Measurements from ENCODE around the gene STAT4. TPM values are rescaled to one million over a fixed set of nuclear protein-coding genes. Genes with fewer than 3 reads are reported as not detected.
A peak's percentile ranks its signal among the peaks of the same experiment; 100 is the strongest.

The STAT4 gene
- total RNA-seq, 1 donor from 2014 or later, result 1.0 TPM

DNA sequence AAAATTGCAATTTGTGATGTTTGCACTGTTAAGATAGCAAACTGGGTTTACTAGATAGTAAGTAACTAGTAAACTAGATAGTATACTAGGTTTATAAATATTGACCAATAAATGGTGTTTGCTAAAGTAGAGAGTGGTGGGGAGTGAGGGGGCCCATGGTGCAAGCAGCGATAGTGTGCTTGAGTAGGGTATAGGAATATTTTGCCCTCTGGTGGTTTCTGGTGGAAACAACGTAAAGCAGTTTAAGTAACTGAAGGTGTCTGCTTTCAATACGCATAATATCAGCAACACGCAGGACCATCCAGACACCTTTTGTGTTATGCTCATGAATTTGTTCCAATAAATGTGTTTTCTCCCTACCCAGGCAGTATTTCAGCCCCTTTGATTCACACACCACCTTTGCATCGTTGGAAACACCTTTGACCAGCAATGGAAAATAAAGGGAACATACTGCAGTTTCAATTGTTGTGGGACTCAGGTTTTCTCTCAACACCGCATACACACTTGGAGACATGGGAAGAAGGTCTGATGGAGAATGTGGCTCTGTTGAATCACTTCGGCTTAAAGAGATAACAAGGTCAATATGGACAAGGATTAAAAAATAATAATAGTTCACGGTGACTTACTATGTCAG is 120.2 kb downstream of the STAT4 start:
- peak; percentile 31 for DNase-seq (ENCODE audit: low read depth, low spot score)

DNA sequence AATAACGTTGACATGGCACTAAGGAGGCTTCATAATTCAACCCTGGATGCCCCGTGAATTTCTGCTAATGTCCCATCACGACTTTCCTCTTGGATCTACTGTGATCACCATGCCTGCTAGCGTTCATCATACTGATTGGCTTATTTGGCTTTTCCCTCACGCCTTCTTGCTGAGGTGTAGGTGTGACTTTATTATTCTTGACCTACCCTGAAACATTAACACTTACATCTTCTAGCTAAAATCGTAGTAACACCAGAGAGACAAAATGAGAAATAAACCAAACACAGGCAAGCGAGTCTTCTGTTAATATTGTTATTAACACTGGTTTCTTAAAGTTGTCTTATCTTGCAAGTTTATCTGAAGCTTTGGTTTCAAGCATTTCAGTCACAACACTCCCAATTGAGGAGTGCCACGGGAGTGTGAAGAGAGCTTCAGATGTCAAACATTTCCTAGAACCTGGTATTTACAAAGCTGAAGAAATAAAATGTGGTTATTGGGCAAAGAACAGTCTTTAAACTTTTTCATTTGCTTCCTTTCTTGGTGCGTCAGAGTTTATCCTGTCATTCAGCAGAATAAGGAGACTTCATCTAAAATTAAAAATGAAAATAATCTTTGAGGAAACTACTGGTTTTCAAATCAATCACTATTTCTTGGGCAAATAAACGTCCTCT is 121.4 kb downstream of the STAT4 start:
- Mint-ChIP-seq H3K4me3 (no peak overlapping the region), H3K36me3 (ENCODE audit: low read depth) (no peaks in the 10 kb centered on the region), H3K27me3 (ENCODE audit: low read depth) (no peaks in the 10 kb centered on the region), H3K9me3 (no peaks in the 10 kb centered on the region), H3K27ac (ENCODE audit: unreplicated experiment) (no peak overlapping the region), H3K4me1 (no peaks in the 10 kb centered on the region)
- no peak for TF ChIP-seq CTCF (conservative IDR thresholded peaks at IDR 0.05)
- DNase-seq (ENCODE audit: low read depth, low spot score), result no peak

More for the DNA sequence above, 120.2 kb downstream of the STAT4 start:
- no peak overlapping the region for H3K4me3 Mint-ChIP-seq
- H3K36me3 Mint-ChIP-seq (ENCODE audit: low read depth), result no peaks in the 10 kb centered on the region
- no peaks in the 10 kb centered on the region for H3K27me3 Mint-ChIP-seq (ENCODE audit: low read depth)
- no peak overlapping the region for H3K27ac Mint-ChIP-seq (ENCODE audit: unreplicated experiment)
- H3K9me3 Mint-ChIP-seq, result no peaks in the 10 kb centered on the region
- no peaks in the 10 kb centered on the region for H3K4me1 Mint-ChIP-seq
- peak; percentile 78 for TF ChIP-seq CTCF (conservative IDR thresholded peaks at IDR 0.05)

GRCh38 chr2:191026377-191026776 is 124.4 kb downstream of the STAT4 start:
- DNase-seq (ENCODE audit: low read depth, low spot score), result no peak
- Mint-ChIP-seq H3K36me3 (ENCODE audit: low read depth) (no peaks in the 10 kb centered on the region), H3K4me3 (no peak overlapping the region), H3K9me3 (no peaks in the 10 kb centered on the region), H3K27ac (ENCODE audit: unreplicated experiment) (no peak overlapping the region), H3K4me1 (no peaks in the 10 kb centered on the region), H3K27me3 (ENCODE audit: low read depth) (no peaks in the 10 kb centered on the region)
- TF ChIP-seq CTCF (conservative IDR thresholded peaks at IDR 0.05), result no peak

DNA sequence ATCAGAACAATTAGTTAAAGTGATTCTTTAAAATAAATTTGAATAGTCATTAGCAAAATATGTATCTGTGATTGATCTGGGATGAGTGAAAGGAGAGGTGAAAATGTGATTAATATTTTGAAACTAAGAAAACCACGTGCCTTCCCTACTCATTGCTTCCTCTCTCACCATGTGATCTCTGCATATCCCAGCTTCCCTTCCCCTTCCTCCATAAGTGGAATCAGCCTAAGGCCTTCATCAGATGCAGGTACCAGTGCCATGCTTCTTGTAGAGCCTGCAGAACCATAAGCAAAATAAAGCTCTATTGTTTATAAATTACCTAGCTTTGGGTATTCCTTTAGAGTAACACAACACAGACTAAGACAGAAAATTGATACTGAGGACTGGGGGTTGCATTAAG is 125.7 kb downstream of the STAT4 start:
- TF ChIP-seq CTCF (conservative IDR thresholded peaks at IDR 0.05), result no peak
- H3K4me1 Mint-ChIP-seq, result no peaks in the 10 kb centered on the region
- H3K36me3 Mint-ChIP-seq (ENCODE audit: low read depth), result no peaks in the 10 kb centered on the region
- H3K9me3 Mint-ChIP-seq, result no peaks in the 10 kb centered on the region
- H3K27ac Mint-ChIP-seq (ENCODE audit: unreplicated experiment), result no peak overlapping the region
- no peaks in the 10 kb centered on the region for H3K27me3 Mint-ChIP-seq (ENCODE audit: low read depth)
- no peak for DNase-seq (ENCODE audit: low read depth, low spot score)
- no peak overlapping the region for H3K4me3 Mint-ChIP-seq

- no peaks in the 10 kb centered on the region for H3K27me3 Mint-ChIP-seq (ENCODE audit: low read depth)
- no peak for TF ChIP-seq CTCF (conservative IDR thresholded peaks at IDR 0.05)
- H3K27ac Mint-ChIP-seq (ENCODE audit: unreplicated experiment), result no peak overlapping the region
- H3K4me3 Mint-ChIP-seq, result no peak overlapping the region
- DNase-seq (ENCODE audit: low read depth, low spot score), result no peak
- H3K9me3 Mint-ChIP-seq, result no peaks in the 10 kb centered on the region
- no peaks in the 10 kb centered on the region for H3K36me3 Mint-ChIP-seq (ENCODE audit: low read depth)
- no peaks in the 10 kb centered on the region for H3K4me1 Mint-ChIP-seq
Measured at GRCh38 chr2:191023235-191023679, 127.5 kb downstream of the STAT4 start.

All from neural crest cell (in vitro differentiated cells).